SK-N-SH (cell line): Measurements from ENCODE around the gene CYP39A1. TPM values are rescaled to one million over a fixed set of nuclear protein-coding genes. Genes with fewer than 3 reads are reported as not detected.

Source experiments
- CTCF ChIA-PET: fragments of 300-600, 350-600 bp; formaldehyde crosslinking; extraction: SDS; loops from one replicate; lab custom pipeline; 2021; lab: Yijun Ruan, JAX
- POLR2A ChIA-PET: fragments of 350-600 bp; sonication (Branson Sonifier 250); formaldehyde crosslinking; extraction: SDS; loops from one replicate; lab custom pipeline; 2020; ENCODE audit warnings: antibody characterized with exemption, inconsistent platforms; lab: Yijun Ruan, JAX
- DNase-seq: peaks from one replicate; pipeline ENCODE4 v3.0.0; 2012
- H2AFZ ChIP-seq: fragments of 200-600 bp; sonication (generic); 2 replicates; pipeline ENCODE4 v1.8.1; 2016; ENCODE audit warnings: antibody characterized with exemption, mild to moderate bottlenecking, low read depth
- H3F3A ChIP-seq: fragments of 200-600 bp; sonication (generic); replicated peaks from 2 replicates; pipeline ENCODE3; 2016; ENCODE audit warnings: antibody characterized with exemption, mild to moderate bottlenecking; ENCODE audit not compliant: insufficient read depth
- H3K27ac ChIP-seq, 2 experiments: fragments of 200-500 bp in 1 of 2; fragments of 200-600 bp in 1 of 2; sonication (Bioruptor generic) in 1 of 2; sonication (generic), shearing (Covaris generic) in 1 of 2; 2 replicates each; pipeline versions ENCODE4 v1.5.1 to v1.6.1; 2014 to 2016; ENCODE audit warnings: low read depth in 2 of 2, inconsistent platforms in 1 of 2, low read length in 1 of 2, mild to moderate bottlenecking in 1 of 2, mixed read lengths in 1 of 2
- H3K27me3 ChIP-seq: fragments of 200-600 bp; sonication (generic), shearing (Covaris generic); 2 replicates; pipeline ENCODE4 v1.6.1; 2016; ENCODE audit warnings: mixed run types; ENCODE audit not compliant: insufficient read depth
- H3K36me3 ChIP-seq, 2 experiments: fragments of 200-500 bp in 1 of 2; fragments of 200-600 bp in 1 of 2; sonication (Bioruptor generic) in 1 of 2; sonication (generic) in 1 of 2; replicated peaks in 1 of 2; 2 replicates each; pipeline versions ENCODE3 to v1.5.1; 2014 to 2016; ENCODE audit warnings: low read length in 1 of 2, mild to moderate bottlenecking in 1 of 2; ENCODE audit not compliant: insufficient read depth in 2 of 2, control insufficient read depth in 1 of 2
- H3K4me1 ChIP-seq, 2 experiments: fragments of 200-500 bp in 1 of 2; fragments of 200-600 bp in 1 of 2; sonication (Bioruptor generic) in 1 of 2; sonication (generic), shearing (Covaris generic) in 1 of 2; 2 replicates each; pipeline versions ENCODE4 v1.5.1 to v1.6.1; 2014 to 2016; ENCODE audit warnings: low read depth in 1 of 2, low read length in 1 of 2, mixed run types in 1 of 2; ENCODE audit not compliant: insufficient read depth in 2 of 2, control insufficient read depth in 1 of 2
- H3K4me2 ChIP-seq: fragments of 200-600 bp; sonication (generic), shearing (Covaris generic); 2 replicates; pipeline ENCODE4 v1.6.1; 2017; ENCODE audit warnings: mixed run types
- H3K4me3 ChIP-seq, 2 experiments: fragments of 200-500 bp in 1 of 2; fragments of 200-600 bp in 1 of 2; sonication (Bioruptor generic) in 1 of 2; sonication (generic), shearing (Covaris generic) in 1 of 2; 2 replicates each; pipeline versions ENCODE4 v1.5.1 to v1.8.1; 2014 to 2016; ENCODE audit warnings: low read depth in 2 of 2, inconsistent platforms in 1 of 2, low read length in 1 of 2, mild to moderate bottlenecking in 1 of 2, mixed read lengths in 1 of 2, moderate library complexity in 1 of 2
- H3K79me2 ChIP-seq: fragments of 200-600 bp; sonication (generic); 2 replicates; pipeline ENCODE4 v1.8.1; 2017; ENCODE audit warnings: mild to moderate bottlenecking; ENCODE audit not compliant: insufficient read depth
- H3K9ac ChIP-seq: fragments of 200-600 bp; sonication (generic); 2 replicates; pipeline ENCODE4 v1.6.1; 2017; ENCODE audit warnings: mixed run types
- H3K9me2 ChIP-seq: fragments of 200-600 bp; sonication (generic); 2 replicates; pipeline ENCODE4 v1.6.1; 2017; ENCODE audit warnings: mixed run types
- H3K9me3 ChIP-seq: fragments of 200-600 bp; sonication (generic); 2 replicates; pipeline ENCODE4 v1.6.1; 2017; ENCODE audit warnings: mixed run types, mild to moderate bottlenecking, moderate library complexity
- H4K20me1 ChIP-seq: fragments of 200-600 bp; sonication (generic); 2 replicates; pipeline ENCODE4 v1.6.1; 2017; ENCODE audit warnings: mild to moderate bottlenecking, mixed run types; ENCODE audit not compliant: insufficient read depth
- EP300 ChIP-seq, 2 experiments: IDR thresholded peaks; 2 replicates each; pipeline versions ENCODE4 v1.4.0 to v1.6.1; 2012; ENCODE audit warnings: borderline replicate concordance in 1 of 2, low read depth in 1 of 2, low read length in 1 of 2
- GABPA ChIP-seq: IDR thresholded peaks from 2 replicates; pipeline ENCODE4 v1.4.0; 2012; ENCODE audit warnings: low read depth, mild to moderate bottlenecking
- IRF3 ChIP-seq: fragments of 150-350 bp; IDR thresholded peaks from 2 replicates; pipeline ENCODE4 v1.6.1; 2016; ENCODE audit warnings: mild to moderate bottlenecking, low read depth, low read length
- JUND ChIP-seq: IDR thresholded peaks from 2 replicates; pipeline ENCODE4 v1.4.0; 2012
- MXI1 ChIP-seq: IDR thresholded peaks from 2 replicates; pipeline ENCODE4 v1.6.1; 2012; ENCODE audit warnings: mild to moderate bottlenecking, low read depth, low read length, improper control_type of control experiment
- NFIC ChIP-seq: IDR thresholded peaks from 2 replicates; pipeline ENCODE4 v1.4.0; 2012; ENCODE audit warnings: borderline replicate concordance
- NRF1 ChIP-seq: IDR thresholded peaks from 2 replicates; pipeline ENCODE4 v1.6.1; 2012; ENCODE audit warnings: low read depth, mild to moderate bottlenecking, low read length
- PBX3 ChIP-seq: IDR thresholded peaks from 2 replicates; pipeline ENCODE4; 2012
- RAD21 ChIP-seq: IDR thresholded peaks from 2 replicates; pipeline ENCODE4 v1.6.1; 2012; ENCODE audit warnings: mild to moderate bottlenecking, low read length
- RCOR1 ChIP-seq: fragments of 150-350 bp; IDR thresholded peaks from 2 replicates; pipeline ENCODE4 v1.6.1; 2017; ENCODE audit warnings: antibody characterized with exemption, low read length
- REST ChIP-seq: IDR thresholded peaks from 2 replicates; pipeline ENCODE4 v1.6.1; 2012; ENCODE audit warnings: mild to moderate bottlenecking, low read depth, low read length, moderate library complexity
- RFX5 ChIP-seq: IDR thresholded peaks from 2 replicates; pipeline ENCODE4 v1.6.1; 2012; ENCODE audit warnings: mild to moderate bottlenecking, improper control_type of control experiment, low read length
- RXRA ChIP-seq: IDR thresholded peaks from 2 replicates; pipeline ENCODE4 v1.4.0; 2012; ENCODE audit warnings: low read depth, mild to moderate bottlenecking, borderline replicate concordance
- SIN3A ChIP-seq: IDR thresholded peaks from 2 replicates; pipeline ENCODE4 v1.6.1; 2012; ENCODE audit warnings: low read depth, mild to moderate bottlenecking, low read length, moderate library complexity, borderline replicate concordance
- TCF12 ChIP-seq: IDR thresholded peaks from 2 replicates; pipeline ENCODE4 v1.4.0; 2012
- TEAD4 ChIP-seq: IDR thresholded peaks from 2 replicates; pipeline ENCODE4 v1.4.0; 2012; ENCODE audit warnings: mild to moderate bottlenecking, borderline replicate concordance; ENCODE audit not compliant: insufficient read depth
- WGBS: methylation state at CpG from one replicate; pipeline ENCODE4 v1.1.6; 2017; ENCODE audit warnings: low lambda C conversion rate; 5-methylcytosine and 5-hydroxymethylcytosine counted together
- polyA plus RNA-seq, 3 experiments: library from polyadenylated mRNA; depleted of rRNA; stranded (reverse); fragments of >200 nt; gene quantifications; 2 replicates each; pipeline ENCODE4 v1.2.3, GENCODE V29; 2012
- TF ChIP-seq, protein P1 (sequence below): fragments of 150-350 bp; IDR thresholded peaks from 2 replicates; pipeline ENCODE4 v1.6.1; 2017; ENCODE audit warnings: antibody characterized with exemption, low read length, low read depth, borderline replicate concordance

Gene CYP39A1
- polyA plus RNA-seq, 1 of the 3 experiments (the other 2 are of a cell fraction) = not detected

DNA sequence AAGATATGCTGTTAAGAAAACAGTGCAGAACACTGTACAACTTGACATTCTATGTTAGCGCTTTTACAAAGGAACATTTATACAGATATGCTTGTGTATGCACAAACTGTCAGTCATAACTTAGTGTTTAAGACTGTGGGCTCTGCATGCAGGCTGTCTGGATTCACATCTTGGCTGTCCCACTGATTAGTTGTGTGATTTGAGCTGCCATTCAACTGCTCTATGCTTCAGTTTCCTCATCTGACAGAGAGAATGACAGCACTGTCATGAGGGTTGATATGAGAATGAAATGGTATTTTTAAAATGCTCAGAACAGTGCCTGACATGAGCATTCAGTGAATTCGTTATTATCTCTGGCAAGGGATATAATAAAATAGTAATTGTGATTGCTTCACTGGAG lies 8.9 kb upstream of the CYP39A1 start:
- no peak overlapping the region for H3K4me2 ChIP-seq
- no peaks in the 10 kb centered on the region for H4K20me1 ChIP-seq
- WGBS = 48% methylated on average over 2 of the region's 2 CpGs
- no peaks in the 10 kb centered on the region for H3F3A ChIP-seq
- no peaks in the 10 kb centered on the region for H3K9me2 ChIP-seq
- H3K36me3 ChIP-seq = no peaks in the 10 kb centered on the region
- H3K4me3 ChIP-seq = no peak overlapping the region
- no peaks in the 10 kb centered on the region for H3K9me3 ChIP-seq
- no peak for DNase-seq
- no peak overlapping the region for H2AFZ ChIP-seq
- POLR2A ChIA-PET = no interaction called here
- H3K79me2 ChIP-seq = no peaks in the 10 kb centered on the region
- no peaks in the 10 kb centered on the region for H3K27me3 ChIP-seq
- CTCF ChIA-PET = interaction anchor here (0.6 kb wide), 1 partner anchor 9 kb away, joined by 3 read pairs; the partner anchor contains the start of genes CYP39A1 and SLC25A27
- no peak overlapping the region for H3K9ac ChIP-seq
- no peaks in the 10 kb centered on the region for H3K4me1 ChIP-seq
- TF ChIP-seq TEAD4 (no peak), EP300 (IDR thresholded peaks at IDR 0.05; ENCODE audit: borderline replicate concordance in 1 of 2, low read depth in 1 of 2, low read length in 1 of 2) (no peak), PBX3 (no peak), RXRA (no peak), TCF12 (no peak), JUND (no peak)
- H3K27ac ChIP-seq = no peak overlapping the region

- H3K9me2 ChIP-seq = no peaks in the 10 kb centered on the region
- H3K4me3 ChIP-seq = no peak overlapping the region
- DNase-seq = no peak
- H3F3A ChIP-seq = no peaks in the 10 kb centered on the region
- TF ChIP-seq RAD21 (no peak), NFIC (no peak), JUND (no peak), REST (no peak), TEAD4 (no peak), GABPA (no peak), IRF3 (no peak), RFX5 (no peak), RCOR1 (no peak), SIN3A (no peak), MXI1 (no peak), NRF1 (no peak), TCF12 (no peak)
- TF ChIP-seq, protein P1, sequence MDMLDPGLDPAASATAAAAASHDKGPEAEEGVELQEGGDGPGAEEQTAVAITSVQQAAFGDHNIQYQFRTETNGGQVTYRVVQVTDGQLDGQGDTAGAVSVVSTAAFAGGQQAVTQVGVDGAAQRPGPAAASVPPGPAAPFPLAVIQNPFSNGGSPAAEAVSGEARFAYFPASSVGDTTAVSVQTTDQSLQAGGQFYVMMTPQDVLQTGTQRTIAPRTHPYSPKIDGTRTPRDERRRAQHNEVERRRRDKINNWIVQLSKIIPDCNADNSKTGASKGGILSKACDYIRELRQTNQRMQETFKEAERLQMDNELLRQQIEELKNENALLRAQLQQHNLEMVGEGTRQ = no peak
- TF ChIP-seq, all 33 proteins: peak for 0
- H2AFZ ChIP-seq = no peak overlapping the region
- H3K27me3 ChIP-seq = no peaks in the 10 kb centered on the region
- ChIA-PET POLR2A (no interaction called here), CTCF (interaction anchor here (0.9 to 1.4 kb wide), 2 partner anchors 13 to 20 kb away, joined by 3 read pairs; no protein-coding TSS in a partner anchor)
- H3K79me2 ChIP-seq = no peaks in the 10 kb centered on the region
- no peak overlapping the region for H3K9ac ChIP-seq
- no peak overlapping the region for H3K27ac ChIP-seq
- no peaks in the 10 kb centered on the region for H3K36me3 ChIP-seq
- no peaks in the 10 kb centered on the region for H4K20me1 ChIP-seq
- no peak overlapping the region for H3K4me2 ChIP-seq
- no peaks in the 10 kb centered on the region for H3K9me3 ChIP-seq
- no peaks in the 10 kb centered on the region; a peak in 1 of 4 replicates for H3K4me1 ChIP-seq
These were observed 5.0 kb upstream of the CYP39A1 start for GRCh38 chr6:46657642-46658041.
